ENCODE results near the gene CDH11. TPM values are rescaled to one million over a fixed set of nuclear protein-coding genes. Genes with fewer than 3 reads are reported as not detected.
A peak's percentile ranks its signal among the peaks of the same experiment; 100 is the strongest.

The CDH11 gene
- total RNA-seq, 1 experiment from 2014 or later: 5.4 TPM

DNA sequence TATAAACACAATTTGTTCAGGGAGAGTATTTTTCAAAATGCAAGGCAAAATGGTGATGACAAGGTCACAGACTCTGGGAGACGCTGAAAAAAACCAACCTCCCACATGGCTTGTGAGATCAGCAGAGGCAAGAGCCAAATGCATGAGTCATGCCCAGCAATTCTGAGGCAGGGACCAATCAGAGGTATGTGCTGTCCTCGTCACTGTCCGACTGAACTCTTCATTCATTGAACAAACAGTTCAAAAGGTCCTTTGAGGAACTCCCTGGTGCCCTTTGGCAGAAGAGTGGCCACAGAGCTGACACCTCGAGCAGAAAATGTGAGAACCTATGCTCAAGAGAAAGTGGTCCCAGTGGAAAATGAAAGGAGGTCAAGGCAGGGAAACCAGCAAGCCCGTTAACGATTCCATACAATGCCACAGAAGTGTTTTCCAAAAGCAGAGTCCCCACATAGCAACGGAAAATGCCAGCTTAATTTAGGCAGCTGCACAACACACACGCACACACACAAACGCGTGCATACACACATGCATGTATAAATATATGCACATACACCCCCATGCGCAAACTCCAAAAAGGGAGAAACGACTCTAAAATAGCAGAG is 50.9 kb downstream of the CDH11 start:
- Histone ChIP-seq H3K23ac (ENCODE audit: insufficient read length, low read depth, low read length) (no peak overlapping the region), H2BK120ac (ENCODE audit: low read depth, low read length, poor library complexity, severe bottlenecking) (no peak overlapping the region), H2BK5ac (ENCODE audit: insufficient read length, low read length) (no peak overlapping the region), H2AFZ (ENCODE audit: low read length) (no peak overlapping the region), H3K4me1 (ENCODE audit: insufficient read depth, low read length) (no peaks in the 10 kb centered on the region; the same call in 1 of the 2 replicates), H2BK15ac (ENCODE audit: low read depth, low read length) (no peak overlapping the region), H4K20me1 (ENCODE audit: control insufficient read depth, insufficient read depth, insufficient read length) (no peaks in the 10 kb centered on the region), H2BK20ac (ENCODE audit: low read depth, low read length, poor library complexity, severe bottlenecking) (no peak overlapping the region), H3K18ac (ENCODE audit: insufficient read length, low read depth, low read length) (peak overlapping the region; percentile 17), H4K91ac (ENCODE audit: insufficient read length, low read depth, low read length) (no peak overlapping the region), H3K9me3 (ENCODE audit: control insufficient read depth, low read depth, low read length) (no peaks in the 10 kb centered on the region), H3T11ph (ENCODE audit: low read length) (no peak overlapping the region), H3K27me3 (ENCODE audit: insufficient read depth, low read length) (no peaks in the 10 kb centered on the region), H3K14ac (ENCODE audit: insufficient read depth, low read length) (no peak overlapping the region), H3K23me2 (ENCODE audit: insufficient read length, low read depth, low read length, poor library complexity, severe bottlenecking) (no peaks in the 10 kb centered on the region), H3K4me2 (ENCODE audit: insufficient read depth, insufficient read length, low read length) (no peak overlapping the region), H4K8ac (replicated peaks; ENCODE audit: insufficient read length, low read depth, low read length) (no peak overlapping the region), H3K9ac (ENCODE audit: extremely low read depth, insufficient read length, low read length) (no peak overlapping the region), H4K5ac (ENCODE audit: insufficient read length, low read depth, low read length) (no peak overlapping the region), H3K27ac (ENCODE audit: insufficient read length, low read depth, low read length) (no peak overlapping the region), H2AK5ac (ENCODE audit: insufficient read length, low read length) (no peak overlapping the region), H3K79me2 (ENCODE audit: insufficient read depth, low read length) (no peaks in the 10 kb centered on the region), H3K56ac (ENCODE audit: insufficient read length, low read depth, low read length) (no peak overlapping the region), H3K4ac (ENCODE audit: low read depth, low read length) (no peak overlapping the region), H2BK12ac (ENCODE audit: insufficient read length, low read depth, low read length) (no peak overlapping the region), H3K79me1 (ENCODE audit: insufficient read depth, low read depth, low read length, poor library complexity, severe bottlenecking) (no peaks in the 10 kb centered on the region)
- TF ChIP-seq, protein P1, sequence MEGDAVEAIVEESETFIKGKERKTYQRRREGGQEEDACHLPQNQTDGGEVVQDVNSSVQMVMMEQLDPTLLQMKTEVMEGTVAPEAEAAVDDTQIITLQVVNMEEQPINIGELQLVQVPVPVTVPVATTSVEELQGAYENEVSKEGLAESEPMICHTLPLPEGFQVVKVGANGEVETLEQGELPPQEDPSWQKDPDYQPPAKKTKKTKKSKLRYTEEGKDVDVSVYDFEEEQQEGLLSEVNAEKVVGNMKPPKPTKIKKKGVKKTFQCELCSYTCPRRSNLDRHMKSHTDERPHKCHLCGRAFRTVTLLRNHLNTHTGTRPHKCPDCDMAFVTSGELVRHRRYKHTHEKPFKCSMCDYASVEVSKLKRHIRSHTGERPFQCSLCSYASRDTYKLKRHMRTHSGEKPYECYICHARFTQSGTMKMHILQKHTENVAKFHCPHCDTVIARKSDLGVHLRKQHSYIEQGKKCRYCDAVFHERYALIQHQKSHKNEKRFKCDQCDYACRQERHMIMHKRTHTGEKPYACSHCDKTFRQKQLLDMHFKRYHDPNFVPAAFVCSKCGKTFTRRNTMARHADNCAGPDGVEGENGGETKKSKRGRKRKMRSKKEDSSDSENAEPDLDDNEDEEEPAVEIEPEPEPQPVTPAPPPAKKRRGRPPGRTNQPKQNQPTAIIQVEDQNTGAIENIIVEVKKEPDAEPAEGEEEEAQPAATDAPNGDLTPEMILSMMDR (conservative IDR thresholded peaks at IDR 0.05): no peak
- no peaks in the 10 kb centered on the region; a peak in 1 of 7 replicates for H3K36me3 Mint-ChIP-seq (ENCODE audit: insufficient read depth in 1 of 3, low read depth in 3 of 3)
- peaks cover 3% of the 10 kb centered on the region; the same call in 1 of the 2 replicates for H3K27me3 Mint-ChIP-seq (ENCODE audit: low read depth)
- H3K4me1 Mint-ChIP-seq: peaks cover 13 to 17% of the 10 kb centered on the region in 2 experiments
- no peak overlapping the region for H3K4me3 Mint-ChIP-seq
- no CpG with 5 or more reads among the region's 12 CpGs for WGBS (ENCODE audit: extremely low coverage, insufficient read length, low lambda C conversion rate)
- peak; percentile 56 for DNase-seq
- H3K9me3 Mint-ChIP-seq: no peaks in the 10 kb centered on the region
- peak overlapping the region in 1 of 3 experiments; percentile 24; a peak in 1 of 7 replicates for H3K27ac Mint-ChIP-seq
